PFSK-1 (cell line): ENCODE data around the gene PLXNC1.

Experiments used
- FOXP2 ChIP-seq: optimal IDR thresholded peaks from 2 replicates; pipeline ENCODE3; 2011; ENCODE audit warnings: borderline replicate concordance, control low read depth, inconsistent platforms; ENCODE audit not compliant: insufficient read depth; ENCODE audit errors: extremely low read length, extremely low read depth
- POLR2AphosphoS5 ChIP-seq: IDR thresholded peaks from 2 replicates; pipeline ENCODE4 v1.6.1; 2012; ENCODE audit warnings: low read depth, mild to moderate bottlenecking, control low read depth, low read length, moderate library complexity
- REST ChIP-seq, 2 experiments: IDR thresholded peaks; 2 replicates each; pipeline versions ENCODE4 v1.6.1 to v1.8.0; 2011 to 2012; ENCODE audit warnings: low read depth in 2 of 2, low read length in 2 of 2, control low read depth in 1 of 2, inconsistent platforms in 1 of 2, mild to moderate bottlenecking in 1 of 2, moderate library complexity in 1 of 2; ENCODE audit not compliant: insufficient read depth in 1 of 2
- SIN3A ChIP-seq: IDR thresholded peaks from 2 replicates; pipeline ENCODE4 v1.6.1; 2012; ENCODE audit warnings: mild to moderate bottlenecking, low read length, moderate library complexity, borderline replicate concordance; ENCODE audit not compliant: insufficient read depth
- TAF1 ChIP-seq: IDR thresholded peaks from 2 replicates; pipeline ENCODE4 v1.6.1; 2012; ENCODE audit warnings: low read length, control low read depth, borderline replicate concordance; ENCODE audit not compliant: insufficient read depth

The PLXNC1 gene

GRCh38 chr12:94141004-94141764, 7.2 kb upstream of the PLXNC1 start:
- no peak for TF ChIP-seq POLR2AphosphoS5
- no peak for TF ChIP-seq REST (IDR thresholded peaks at IDR 0.05; ENCODE audit: insufficient read depth in 1 of 2, low read depth in 2 of 2, low read length in 2 of 2)
- TF ChIP-seq FOXP2, result no peak
- no peak for TF ChIP-seq SIN3A
- TF ChIP-seq TAF1, result no peak

- TF ChIP-seq POLR2AphosphoS5 (no peak), FOXP2 (no peak), REST (IDR thresholded peaks at IDR 0.05; ENCODE audit: insufficient read depth in 1 of 2, low read depth in 2 of 2, low read length in 2 of 2) (no peak), TAF1 (no peak), SIN3A (no peak)
Measured at GRCh38 chr12:94141892-94142291, 6.5 kb upstream of the PLXNC1 start.

- TF ChIP-seq REST (IDR thresholded peaks at IDR 0.05; ENCODE audit: insufficient read depth in 1 of 2, low read depth in 2 of 2, low read length in 2 of 2) (no peak), POLR2AphosphoS5 (no peak), FOXP2 (no peak), SIN3A (no peak), TAF1 (no peak)
Measured at GRCh38 chr12:94143438-94143837, 4.9 kb upstream of the PLXNC1 start.

- no peak for TF ChIP-seq POLR2AphosphoS5
- TF ChIP-seq REST (IDR thresholded peaks at IDR 0.05; ENCODE audit: insufficient read depth in 1 of 2, low read depth in 2 of 2, low read length in 2 of 2), result no peak
- TF ChIP-seq FOXP2, result no peak
- TF ChIP-seq TAF1, result no peak
- TF ChIP-seq SIN3A, result no peak
Measured at GRCh38 chr12:94143951-94144350, 4.4 kb upstream of the PLXNC1 start.
